ENCODE measurements around the gene SPATA31C1. TPM values are rescaled to one million over a fixed set of nuclear protein-coding genes. Genes with fewer than 3 reads are reported as not detected.
A peak's percentile ranks its signal among the peaks of the same experiment; 100 is the strongest.

The SPATA31C1 gene
- total and polyA plus RNA-seq, 12 donors = not detected

DNA sequence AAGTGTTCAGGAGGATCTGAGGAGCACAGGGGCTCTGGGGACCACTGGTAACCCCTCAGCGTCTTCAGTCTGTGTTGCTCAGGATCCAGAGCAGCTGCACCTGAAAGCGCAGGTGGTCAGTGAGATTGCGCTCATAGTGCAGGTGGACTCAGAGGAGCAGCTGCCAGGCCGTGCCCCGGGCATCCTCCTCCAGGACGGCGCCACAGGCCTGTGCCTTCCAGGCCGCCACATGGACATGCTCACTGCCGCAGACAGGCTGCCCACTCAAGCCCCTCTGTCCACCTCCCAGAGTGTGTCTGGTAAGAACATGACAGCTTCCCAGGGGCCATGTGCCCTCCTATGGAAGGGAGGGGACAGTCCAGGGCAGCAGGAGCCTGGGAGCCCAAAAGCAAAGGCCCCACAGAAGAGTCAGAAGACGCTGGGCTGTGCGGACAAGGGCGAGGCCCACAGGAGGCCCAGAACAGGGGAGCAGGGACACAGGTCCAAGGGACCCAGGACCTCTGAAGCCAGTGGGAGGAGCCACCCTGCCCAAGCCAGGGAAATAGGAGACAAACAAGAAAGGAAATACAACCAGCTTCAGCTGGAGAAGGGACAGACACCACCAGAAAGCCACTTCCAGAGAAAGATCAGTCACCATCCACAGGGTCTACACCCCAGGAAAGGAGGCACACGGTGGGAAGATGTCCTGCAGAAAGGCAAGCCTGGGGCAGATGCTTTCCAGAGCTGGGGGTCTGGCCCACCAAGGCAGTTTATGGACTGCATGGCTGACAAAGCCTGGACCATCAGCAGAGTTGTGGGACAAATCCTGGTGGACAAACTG is 29.9 kb upstream of the SPATA31C1 start:
- peaks cover 0 to 23% (median 5%) of the 10 kb centered on the region in 7 donors for H3K27me3 ChIP-seq
- TF ChIP-seq, protein P1, sequence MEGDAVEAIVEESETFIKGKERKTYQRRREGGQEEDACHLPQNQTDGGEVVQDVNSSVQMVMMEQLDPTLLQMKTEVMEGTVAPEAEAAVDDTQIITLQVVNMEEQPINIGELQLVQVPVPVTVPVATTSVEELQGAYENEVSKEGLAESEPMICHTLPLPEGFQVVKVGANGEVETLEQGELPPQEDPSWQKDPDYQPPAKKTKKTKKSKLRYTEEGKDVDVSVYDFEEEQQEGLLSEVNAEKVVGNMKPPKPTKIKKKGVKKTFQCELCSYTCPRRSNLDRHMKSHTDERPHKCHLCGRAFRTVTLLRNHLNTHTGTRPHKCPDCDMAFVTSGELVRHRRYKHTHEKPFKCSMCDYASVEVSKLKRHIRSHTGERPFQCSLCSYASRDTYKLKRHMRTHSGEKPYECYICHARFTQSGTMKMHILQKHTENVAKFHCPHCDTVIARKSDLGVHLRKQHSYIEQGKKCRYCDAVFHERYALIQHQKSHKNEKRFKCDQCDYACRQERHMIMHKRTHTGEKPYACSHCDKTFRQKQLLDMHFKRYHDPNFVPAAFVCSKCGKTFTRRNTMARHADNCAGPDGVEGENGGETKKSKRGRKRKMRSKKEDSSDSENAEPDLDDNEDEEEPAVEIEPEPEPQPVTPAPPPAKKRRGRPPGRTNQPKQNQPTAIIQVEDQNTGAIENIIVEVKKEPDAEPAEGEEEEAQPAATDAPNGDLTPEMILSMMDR (IDR thresholded peaks at IDR 0.05) = no peak
- no peak overlapping the region for H3K27ac ChIP-seq
- no peaks in the 10 kb centered on the region for H3K9me3 ChIP-seq
- 91 to 93% methylated on average over 13 of the region's 13 CpGs for WGBS, 2 donors
- H3K4me3 ChIP-seq = no peak overlapping the region
- no peak for ATAC-seq
- no peaks in the 10 kb centered on the region for H3K36me3 ChIP-seq
- H3K4me1 ChIP-seq = no peaks in the 10 kb centered on the region
- no peak for DNase-seq
- intact Hi-C loops (cut with DNase I) = no loop called here

DNA sequence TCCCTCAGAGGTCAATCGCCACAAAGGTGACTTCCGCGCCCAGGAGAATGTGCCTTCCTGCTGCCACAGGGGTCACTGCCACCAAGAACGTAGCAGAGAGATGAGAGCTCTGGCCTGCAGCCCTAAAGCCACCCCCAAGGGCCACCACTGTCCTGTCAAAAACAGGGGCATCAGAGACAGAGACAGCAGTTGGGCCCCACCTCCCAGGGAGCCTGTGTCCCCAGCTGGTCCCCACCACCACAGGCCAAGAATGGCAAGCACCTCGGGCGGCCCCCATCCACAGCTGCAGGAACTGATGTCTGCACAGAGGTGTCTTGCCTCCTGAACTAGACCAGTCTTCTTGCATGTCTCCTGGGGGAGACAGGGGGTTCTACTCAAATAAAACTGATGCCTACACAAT is 29.3 kb upstream of the SPATA31C1 start:
- intact Hi-C loops (cut with DNase I) = no loop called here
- no peak for DNase-seq
- H3K4me3 ChIP-seq = no peak overlapping the region
- H3K4me1 ChIP-seq = no peaks in the 10 kb centered on the region
- TF ChIP-seq, protein P1 (IDR thresholded peaks at IDR 0.05) = no peak
- H3K36me3 ChIP-seq = no peaks in the 10 kb centered on the region
- ATAC-seq = no peak
- WGBS, 2 donors = 69% methylated on average over 6 of the region's 6 CpGs
- H3K27me3 ChIP-seq = peaks cover 0 to 23% (median 5%) of the 10 kb centered on the region in 7 donors
- H3K9me3 ChIP-seq = peaks cover 0 to under 1% (median 0%) of the 10 kb centered on the region in 11 donors
- no peak overlapping the region for H3K27ac ChIP-seq

DNA sequence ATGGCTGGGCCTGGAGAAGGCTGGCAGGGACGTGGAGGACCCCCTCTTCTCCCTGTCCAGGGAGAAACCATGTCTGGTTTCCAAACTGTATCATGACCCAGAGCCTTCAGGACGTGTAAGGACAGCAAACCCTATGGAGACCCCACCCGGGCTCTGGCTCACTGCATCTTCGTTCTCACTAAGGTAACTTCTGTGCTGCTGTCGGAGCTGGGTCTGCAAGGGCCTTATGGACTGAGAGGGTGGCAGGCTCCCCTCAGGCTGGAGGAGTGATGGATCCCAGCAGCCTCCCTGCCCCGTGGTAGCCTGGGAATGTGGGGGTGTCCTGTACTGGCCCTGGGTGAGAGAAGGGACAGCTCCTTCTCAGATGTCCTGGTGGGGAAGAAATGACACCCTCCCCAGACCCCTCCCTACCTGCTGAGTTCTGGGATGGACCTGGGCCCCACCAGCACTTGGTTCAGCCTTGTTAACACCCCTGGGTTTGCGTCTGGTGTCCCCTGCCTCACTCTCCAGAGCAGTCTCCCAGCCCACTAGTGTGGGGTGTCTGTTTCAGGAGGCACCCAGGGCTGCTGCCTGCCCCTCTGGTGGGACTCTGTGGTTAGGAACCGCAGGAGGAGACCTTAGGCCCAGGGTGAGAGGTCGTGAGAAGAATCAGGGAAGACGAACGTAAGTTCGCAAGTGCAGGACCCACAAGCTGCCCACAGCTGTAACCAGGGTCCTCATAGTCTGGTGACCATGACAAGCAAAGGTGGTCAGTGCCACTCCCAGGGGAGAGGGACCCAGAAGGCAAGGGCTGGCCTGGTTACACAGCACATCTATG is 28.5 kb upstream of the SPATA31C1 start:
- no peaks in the 10 kb centered on the region for H3K36me3 ChIP-seq
- peaks cover 0 to 17% (median 4%) of the 10 kb centered on the region in 7 donors for H3K27me3 ChIP-seq
- H3K27ac ChIP-seq = no peak overlapping the region
- peaks cover 0 to 7% (median 0%) of the 10 kb centered on the region in 11 donors for H3K9me3 ChIP-seq
- no peak overlapping the region for H3K4me3 ChIP-seq
- intact Hi-C loops (cut with DNase I) = no loop called here
- DNase-seq = no peak
- WGBS, 2 donors = 87 to 90% methylated on average over 12 of the region's 12 CpGs
- H3K4me1 ChIP-seq = no peaks in the 10 kb centered on the region
- peak in 1 of 8 donors; percentile 17 for ATAC-seq
- TF ChIP-seq, protein P1 (IDR thresholded peaks at IDR 0.05) = no peak

DNA sequence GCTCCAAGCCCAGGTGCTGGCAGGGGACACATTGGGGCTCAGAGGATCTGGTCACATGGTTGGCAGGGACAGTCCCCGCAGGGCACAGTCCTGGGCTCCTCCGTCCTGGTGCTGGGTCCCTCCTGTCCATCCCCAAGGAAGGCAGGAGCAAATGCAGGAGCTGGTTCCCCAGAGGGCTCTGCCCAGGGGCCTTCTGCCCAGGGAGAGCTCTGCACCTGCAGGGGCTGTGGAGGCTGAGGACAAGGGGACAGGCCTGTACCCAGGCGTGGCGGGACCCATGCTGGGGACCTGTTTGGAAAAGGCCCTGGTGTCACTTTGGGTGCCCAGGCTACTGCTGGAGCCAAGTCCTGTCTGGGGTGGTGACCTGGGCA is 27.9 kb upstream of the SPATA31C1 start:
- ATAC-seq (no peak), DNase-seq (no peak)
- H3K9me3 ChIP-seq = peaks cover 0 to 10% (median 0%) of the 10 kb centered on the region in 11 donors
- peaks cover 0 to 13% (median 3%) of the 10 kb centered on the region in 7 donors for H3K27me3 ChIP-seq
- TF ChIP-seq, protein P1 (IDR thresholded peaks at IDR 0.05) = no peak
- H3K4me3 ChIP-seq = no peak overlapping the region
- no peaks in the 10 kb centered on the region for H3K4me1 ChIP-seq
- no peaks in the 10 kb centered on the region for H3K36me3 ChIP-seq
- WGBS, 2 donors = 94 to 96% methylated on average over 4 of the region's 4 CpGs
- H3K27ac ChIP-seq = no peak overlapping the region
- intact Hi-C loops (cut with DNase I) = no loop called here
